A673 (cell line): Measurements from ENCODE around the gene IMPG1. TPM values are rescaled to one million over a fixed set of nuclear protein-coding genes. Genes with fewer than 3 reads are reported as not detected.

Source experiments
- BruUV-seq: library from RNA; stranded (reverse); fragments of 400-500 nt; replicated peaks from 2 replicates; lab custom pipeline; 2021; lab: Mats Ljungman, UMichigan
- CTCF ChIA-PET: fragments of 300-600 bp; sonication (Branson Sonifier 250); formaldehyde crosslinking; loops from one replicate; lab custom pipeline; 2022; ENCODE audit warnings: antibody characterized with exemption; lab: Charles Lee
- POLR2A ChIA-PET: fragments of 300-600 bp; sonication (Branson Sonifier 250); formaldehyde crosslinking; loops from one replicate; lab custom pipeline; 2022; ENCODE audit warnings: antibody characterized with exemption; ENCODE audit not compliant: low non-redundant PET; lab: Charles Lee
- DNase-seq: peaks from one replicate; pipeline ENCODE4 v3.0.0-alpha.2; 2015; ENCODE audit warnings: low spot score
- H3K27ac ChIP-seq: fragments of 200-600 bp; sonication (generic); 2 replicates; pipeline ENCODE4 v1.5.1; 2016; ENCODE audit warnings: mixed run types, low read depth, mild to moderate bottlenecking, mixed read lengths, antibody characterized with exemption, low read length; ENCODE audit not compliant: poor library complexity, severe bottlenecking
- H3K27me3 ChIP-seq: fragments of 200-600 bp; sonication (generic); replicated peaks from 2 replicates; pipeline ENCODE4 v1.6.1; 2017; ENCODE audit warnings: mixed run types, low read depth, mild to moderate bottlenecking, mixed read lengths, antibody characterized with exemption, low read length; ENCODE audit not compliant: insufficient read depth, poor library complexity
- H3K36me3 ChIP-seq: fragments of 200-600 bp; sonication (generic); 2 replicates; pipeline ENCODE4 v1.6.1; 2016; ENCODE audit warnings: mixed run types, mild to moderate bottlenecking, mixed read lengths, antibody characterized with exemption, low read length; ENCODE audit not compliant: insufficient read depth, poor library complexity, severe bottlenecking
- H3K4me1 ChIP-seq: fragments of 200-600 bp; sonication (generic); 2 replicates; pipeline ENCODE4 v1.6.1; 2017; ENCODE audit warnings: mixed run types, mild to moderate bottlenecking, mixed read lengths, antibody characterized with exemption, low read length; ENCODE audit not compliant: insufficient read depth, poor library complexity, severe bottlenecking
- H3K4me3 ChIP-seq: fragments of 200-600 bp; sonication (generic); 2 replicates; pipeline ENCODE4 v1.5.1; 2016; ENCODE audit warnings: low read depth, mixed run types, mild to moderate bottlenecking, mixed read lengths, low read length; ENCODE audit not compliant: poor library complexity, severe bottlenecking
- H3K9me3 ChIP-seq: fragments of 200-600 bp; sonication (generic); 2 replicates; pipeline ENCODE4 v1.6.1; 2016; ENCODE audit warnings: mixed run types, low read depth, mild to moderate bottlenecking, mixed read lengths, antibody characterized with exemption, low read length; ENCODE audit not compliant: poor library complexity, severe bottlenecking
- CTCF ChIP-seq: fragments of 300-800, 200-600 bp; sonication (generic); conservative IDR thresholded peaks from 2 replicates; pipeline ENCODE4 v1.5.1; 2017; ENCODE audit warnings: low read depth, mild to moderate bottlenecking, antibody characterized with exemption, low read length, moderate library complexity, mixed read lengths
- EZH2 ChIP-seq: fragments of 200-600 bp; sonication (generic); IDR thresholded peaks from 2 replicates; pipeline ENCODE4 v1.6.1; 2017; ENCODE audit warnings: borderline replicate concordance, low read depth, mild to moderate bottlenecking, mixed read lengths, antibody characterized with exemption, low read length; ENCODE audit not compliant: poor library complexity, severe bottlenecking
- intact Hi-C: fragments of 100-400 bp; cut with micrococcal nuclease; formaldehyde crosslinking; loops from one replicate; pipeline ENCODE4 v1.10.0; 2022; ENCODE audit not compliant: unreplicated experiment
- total RNA-seq: library from RNA; stranded (reverse); gene quantifications from 2 replicates; pipeline ENCODE4 v1.2.3, GENCODE V29; 2021

The IMPG1 gene
- total RNA-seq, 1 experiment from 2014 or later: not detected

DNA sequence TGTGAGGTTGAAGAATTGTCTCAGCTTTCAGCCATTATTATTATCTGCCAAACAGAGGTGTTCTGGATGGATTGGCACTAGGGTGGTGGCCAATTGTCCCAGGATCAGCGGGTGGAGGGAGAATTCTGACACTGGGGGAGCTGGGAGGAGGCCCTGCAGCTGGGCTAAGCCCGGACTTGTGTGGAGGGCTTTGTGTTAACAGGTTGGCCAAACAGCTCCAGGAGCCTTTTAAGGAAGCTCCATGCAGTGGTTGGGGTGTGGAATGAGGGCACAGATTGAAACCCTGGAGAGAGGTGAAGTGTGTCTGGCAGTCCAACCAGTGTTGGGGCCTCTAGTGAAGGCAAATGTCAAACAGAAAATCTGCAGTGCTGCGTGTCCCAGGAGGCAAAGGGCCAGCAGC lies 135.8 kb downstream of the IMPG1 start:
- Histone ChIP-seq H3K36me3 (no peaks in the 10 kb centered on the region), H3K27me3 (no peaks in the 10 kb centered on the region), H3K27ac (no peak overlapping the region), H3K9me3 (no peaks in the 10 kb centered on the region), H3K4me3 (no peak overlapping the region), H3K4me1 (peaks cover 5% of the 10 kb centered on the region)
- intact Hi-C loops: loop anchor here (10.0 kb wide), 1 partner anchor 748 kb away; no protein-coding TSS in a partner anchor
- ChIA-PET POLR2A (no interaction called here), CTCF (no interaction called here)
- TF ChIP-seq CTCF (no peak), EZH2 (no peak)
- no peak for DNase-seq
- BruUV-seq: no TSS peak

DNA sequence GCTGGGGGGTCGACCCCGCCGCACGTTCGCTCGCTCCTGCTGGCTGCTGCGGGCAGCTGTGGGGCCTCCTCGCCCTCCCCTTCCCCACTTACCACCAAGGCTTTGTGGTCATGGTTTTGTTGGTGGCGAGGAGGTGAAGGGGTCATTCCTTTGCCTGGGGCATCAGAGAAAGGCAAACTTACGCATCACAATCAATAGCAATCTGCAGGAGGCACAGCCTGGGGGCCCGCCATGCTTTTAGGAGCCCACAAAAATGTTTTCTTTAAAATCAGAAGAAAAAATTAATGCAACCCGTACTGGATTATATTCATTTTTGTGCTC lies 137.0 kb downstream of the IMPG1 start:
- intact Hi-C loops: loop anchor here (1.0 to 10.0 kb wide), 2 partner anchors 749 to 1522 kb away; no protein-coding TSS in a partner anchor
- Histone ChIP-seq H3K27ac (no peak overlapping the region), H3K27me3 (no peaks in the 10 kb centered on the region), H3K4me1 (peaks cover 5% of the 10 kb centered on the region), H3K9me3 (no peaks in the 10 kb centered on the region), H3K4me3 (peak overlapping the region; percentile 30), H3K36me3 (no peaks in the 10 kb centered on the region)
- CTCF ChIA-PET: interaction anchor here (1.1 to 1.2 kb wide), 2 partner anchors 12 to 15 kb away, joined by 3 read pairs; no protein-coding TSS in a partner anchor
- DNase-seq: no peak
- no TSS peak for BruUV-seq
- no peak for TF ChIP-seq CTCF
- no peak for TF ChIP-seq EZH2
- POLR2A ChIA-PET: no interaction called here

- no peaks in the 10 kb centered on the region for H3K27me3 ChIP-seq
- no peaks in the 10 kb centered on the region for H3K9me3 ChIP-seq
- H3K4me3 ChIP-seq: peak overlapping the region; percentile 30
- peaks cover 5% of the 10 kb centered on the region for H3K4me1 ChIP-seq
- no peaks in the 10 kb centered on the region for H3K36me3 ChIP-seq
- ChIA-PET CTCF (interaction anchor here (1.1 to 1.2 kb wide), 2 partner anchors 12 to 15 kb away, joined by 3 read pairs; no protein-coding TSS in a partner anchor), POLR2A (no interaction called here)
- no TSS peak for BruUV-seq
- H3K27ac ChIP-seq: no peak overlapping the region
- DNase-seq: peak; percentile 85
- intact Hi-C loops: loop anchor here (1.0 to 10.0 kb wide), 3 partner anchors 750 to 1522 kb away; no protein-coding TSS in a partner anchor
- TF ChIP-seq EZH2 (no peak), CTCF (peak; percentile 85)
Observed at GRCh38 chr6:75934643-75935472, 137.6 kb downstream of the IMPG1 start.
